ENCODE results near the gene ME3. TPM values are rescaled to one million over a fixed set of nuclear protein-coding genes. Genes with fewer than 3 reads are reported as not detected.
A peak's percentile ranks its signal among the peaks of the same experiment; 100 is the strongest.

Gene ME3
- total RNA-seq (2014; rRNA removed; shearing (Covaris generic)), result not detected in 2 replicates
- not detected in 2 replicates for total RNA-seq (2022)
- Bru-seq, nascent RNA, result percentile 6 among the genes with signal in this experiment
- BruChase-seq, experiment 1, labeled RNA remaining after a 6-hour chase, result percentile 3 among the genes with signal in this experiment
- BruChase-seq, experiment 2, labeled RNA remaining after a 2-hour chase, result percentile 5 among the genes with signal in this experiment
- long read RNA-seq, result 0 reads

GRCh38 chr11:86672007-86672621 is at the start of gene ME3:
ME3 (minus strand) TSS chr11:86672616.
- Histone ChIP-seq H3K9me3 (ENCODE audit: low read length) (no peaks in the 10 kb centered on the region), H2AFZ (ENCODE audit: low read length) (no peak within 1 kb of the TSS), H4K20me1 (ENCODE audit: insufficient read depth, low read length) (no peaks in the 10 kb centered on the region), H3K4me1 (ENCODE audit: insufficient read depth, low read length, poor library complexity, severe bottlenecking) (no peaks in the 10 kb centered on the region), H3K36me3 (ENCODE audit: insufficient read depth, low read length) (no peaks in the 10 kb centered on the region), H3K4me2 (ENCODE audit: low read length) (no peak within 1 kb of the TSS), H3K79me2 (ENCODE audit: insufficient read depth, low read depth, low read length) (no peaks in the 10 kb centered on the region), H3K4me3 (ENCODE audit: low read depth, low read length, poor library complexity, severe bottlenecking) (no peak within 1 kb of the TSS), H3K9me2 (ENCODE audit: insufficient read depth, low read length) (no peaks in the 10 kb centered on the region), H3K27ac (ENCODE audit: low read depth, low read length, poor library complexity, severe bottlenecking) (no peak within 1 kb of the TSS)
- no peak for TF ChIP-seq EZH2phosphoT487 (IDR thresholded peaks at IDR 0.05; ENCODE audit: borderline replicate concordance, low read depth, low read length)
- no peak for TF ChIP-seq CTCF (conservative IDR thresholded peaks at IDR 0.05; ENCODE audit: low read length)
- BruUV-seq (replicated peaks), result no TSS peak
- intact Hi-C loops (cut with micrococcal nuclease; ENCODE audit: unreplicated experiment), result no loop called here
- CTCF ChIA-PET (ENCODE audit: unreplicated experiment), result no interaction called here
- POLR2A ChIA-PET, result no interaction called here
- no peak for DNase-seq (ENCODE audit: low spot score)

- Histone ChIP-seq H3K9me2 (ENCODE audit: insufficient read depth, low read length) (no peaks in the 10 kb centered on the region), H3K4me1 (ENCODE audit: insufficient read depth, low read length, poor library complexity, severe bottlenecking) (no peaks in the 10 kb centered on the region), H3K79me2 (ENCODE audit: insufficient read depth, low read depth, low read length) (no peaks in the 10 kb centered on the region), H3K27ac (ENCODE audit: low read depth, low read length, poor library complexity, severe bottlenecking) (no peak overlapping the region), H4K20me1 (ENCODE audit: insufficient read depth, low read length) (no peaks in the 10 kb centered on the region), H3K4me2 (ENCODE audit: low read length) (no peak overlapping the region), H2AFZ (ENCODE audit: low read length) (no peak overlapping the region), H3K4me3 (ENCODE audit: low read depth, low read length, poor library complexity, severe bottlenecking) (no peak overlapping the region), H3K9me3 (ENCODE audit: low read length) (0 out of 2 replicates have a peak, but pooled peaks cover 3% of the 10 kb centered on the region), H3K36me3 (ENCODE audit: insufficient read depth, low read length) (no peaks in the 10 kb centered on the region)
- intact Hi-C loops (cut with micrococcal nuclease; ENCODE audit: unreplicated experiment), result no loop called here
- ChIA-PET POLR2A (no interaction called here), CTCF (ENCODE audit: unreplicated experiment) (no interaction called here)
- no TSS peak for BruUV-seq (replicated peaks)
- TF ChIP-seq CTCF (conservative IDR thresholded peaks at IDR 0.05; ENCODE audit: low read length), result no peak
- no peak for TF ChIP-seq EZH2phosphoT487 (IDR thresholded peaks at IDR 0.05; ENCODE audit: borderline replicate concordance, low read depth, low read length)
- DNase-seq (ENCODE audit: low spot score), result no peak
These were observed 49.6 kb upstream of the ME3 start for GRCh38 chr11:86722006-86722405.

- no peaks in the 10 kb centered on the region for H3K79me2 ChIP-seq (ENCODE audit: insufficient read depth, low read depth, low read length)
- H4K20me1 ChIP-seq (ENCODE audit: insufficient read depth, low read length), result no peaks in the 10 kb centered on the region
- H3K4me2 ChIP-seq (ENCODE audit: low read length), result no peak overlapping the region
- POLR2A ChIA-PET, result no interaction called here
- TF ChIP-seq CTCF (conservative IDR thresholded peaks at IDR 0.05; ENCODE audit: low read length), result no peak
- TF ChIP-seq EZH2phosphoT487 (IDR thresholded peaks at IDR 0.05; ENCODE audit: borderline replicate concordance, low read depth, low read length), result no peak
- no peaks in the 10 kb centered on the region for H3K36me3 ChIP-seq (ENCODE audit: insufficient read depth, low read length)
- no peaks in the 10 kb centered on the region for H3K4me1 ChIP-seq (ENCODE audit: insufficient read depth, low read length, poor library complexity, severe bottlenecking)
- no peak overlapping the region for H3K4me3 ChIP-seq (ENCODE audit: low read depth, low read length, poor library complexity, severe bottlenecking)
- H3K27ac ChIP-seq (ENCODE audit: low read depth, low read length, poor library complexity, severe bottlenecking), result no peak overlapping the region
- intact Hi-C loops (cut with micrococcal nuclease; ENCODE audit: unreplicated experiment), result no loop called here
- DNase-seq (ENCODE audit: low spot score), result no peak
- CTCF ChIA-PET (ENCODE audit: unreplicated experiment), result no interaction called here
- 0 out of 2 replicates have a peak, but pooled peaks cover 3% of the 10 kb centered on the region for H3K9me3 ChIP-seq (ENCODE audit: low read length)
- no peak overlapping the region for H2AFZ ChIP-seq (ENCODE audit: low read length)
- BruUV-seq (replicated peaks), result no TSS peak
- no peaks in the 10 kb centered on the region for H3K9me2 ChIP-seq (ENCODE audit: insufficient read depth, low read length)
These were observed 48.1 kb upstream of the ME3 start for GRCh38 chr11:86720546-86720945.
